ENCODE measurements around the gene LSMEM2. TPM values are rescaled to one million over a fixed set of nuclear protein-coding genes. Genes with fewer than 3 reads are reported as not detected.
A peak's percentile ranks its signal among the peaks of the same experiment; 100 is the strongest.
"Not testable (repeated sequence)": the region's sequence is repeated elsewhere in the genome, so short reads cannot be mapped to it uniquely, and the experiment has no call there.

Gene LSMEM2
- polyA plus RNA-seq, 1 experiment: not detected

- no peaks in the 10 kb centered on the region for H3K27me3 ChIP-seq (ENCODE audit: control insufficient read depth, insufficient read depth, low read length)
- ChIA-PET POLR2A (no interaction called here), CTCF (interaction anchor here (0.9 kb wide), 1 partner anchor 45 kb away, joined by 3 read pairs; no protein-coding TSS in a partner anchor)
- DNase-seq (ENCODE audit: low read depth): no peak
- TF ChIP-seq, protein P1, sequence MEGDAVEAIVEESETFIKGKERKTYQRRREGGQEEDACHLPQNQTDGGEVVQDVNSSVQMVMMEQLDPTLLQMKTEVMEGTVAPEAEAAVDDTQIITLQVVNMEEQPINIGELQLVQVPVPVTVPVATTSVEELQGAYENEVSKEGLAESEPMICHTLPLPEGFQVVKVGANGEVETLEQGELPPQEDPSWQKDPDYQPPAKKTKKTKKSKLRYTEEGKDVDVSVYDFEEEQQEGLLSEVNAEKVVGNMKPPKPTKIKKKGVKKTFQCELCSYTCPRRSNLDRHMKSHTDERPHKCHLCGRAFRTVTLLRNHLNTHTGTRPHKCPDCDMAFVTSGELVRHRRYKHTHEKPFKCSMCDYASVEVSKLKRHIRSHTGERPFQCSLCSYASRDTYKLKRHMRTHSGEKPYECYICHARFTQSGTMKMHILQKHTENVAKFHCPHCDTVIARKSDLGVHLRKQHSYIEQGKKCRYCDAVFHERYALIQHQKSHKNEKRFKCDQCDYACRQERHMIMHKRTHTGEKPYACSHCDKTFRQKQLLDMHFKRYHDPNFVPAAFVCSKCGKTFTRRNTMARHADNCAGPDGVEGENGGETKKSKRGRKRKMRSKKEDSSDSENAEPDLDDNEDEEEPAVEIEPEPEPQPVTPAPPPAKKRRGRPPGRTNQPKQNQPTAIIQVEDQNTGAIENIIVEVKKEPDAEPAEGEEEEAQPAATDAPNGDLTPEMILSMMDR (IDR thresholded peaks at IDR 0.05; ENCODE audit: insufficient read depth, low read depth, low read length): no peak
- H3K4me3 ChIP-seq (ENCODE audit: low read depth, low read length): no peak overlapping the region
- H3K36me3 ChIP-seq (ENCODE audit: control insufficient read depth, insufficient read depth, low read length): no peaks in the 10 kb centered on the region
These were observed 23.5 kb downstream of the LSMEM2 start for GRCh38 chr3:50302095-50303012.

DNA sequence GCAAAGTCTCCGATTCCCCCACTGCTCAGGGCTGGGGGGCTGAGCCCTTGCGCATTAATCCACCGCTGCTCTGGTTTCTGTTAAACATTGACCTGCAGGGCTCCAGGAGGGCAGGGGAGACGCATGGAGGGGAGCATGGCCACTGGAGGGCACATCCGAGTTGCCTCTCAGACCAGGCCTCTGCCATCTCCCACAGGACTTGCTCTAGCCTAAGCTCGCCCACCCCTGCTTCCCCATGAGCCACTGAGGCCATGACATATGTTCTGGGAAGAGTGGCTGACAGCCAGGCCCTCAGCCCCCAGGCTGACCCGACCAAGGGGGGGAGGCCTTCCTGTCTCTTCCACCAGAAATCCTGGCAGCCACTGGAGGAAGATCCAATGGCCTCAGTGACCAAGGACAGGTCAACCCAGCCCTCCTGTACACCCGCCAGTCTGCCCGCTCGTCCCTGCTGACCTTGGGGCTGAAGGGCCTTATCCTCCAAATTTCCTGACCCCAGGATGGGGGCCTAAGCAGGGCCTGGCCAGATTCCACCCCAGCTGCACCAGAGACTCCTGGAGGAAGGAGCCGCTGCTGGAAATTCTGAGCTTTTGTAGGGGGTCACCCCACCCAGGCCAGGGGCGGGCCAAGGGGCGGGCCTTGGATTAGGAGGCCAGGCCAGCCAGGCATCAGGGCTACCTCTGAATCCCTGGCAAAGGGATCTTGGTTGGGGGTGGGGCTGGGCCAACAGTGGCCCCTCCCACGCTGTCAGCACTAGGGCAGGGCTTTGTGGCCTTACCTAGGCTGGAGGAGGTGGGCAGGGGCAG lies 24.3 kb downstream of the LSMEM2 start, which contains the start of gene HYAL1:
Gene HYAL1 (minus strand): TSS at position 562 of the 803 bp plus-strand sequence. CDS start 618 bp downstream, outside the sequence.
- Histone ChIP-seq H3K36me3 (ENCODE audit: control insufficient read depth, insufficient read depth, low read length) (no peaks in the 10 kb centered on the region), H3K27me3 (ENCODE audit: control insufficient read depth, insufficient read depth, low read length) (no peaks in the 10 kb centered on the region), H3K4me3 (ENCODE audit: low read depth, low read length) (no peak within 1 kb of the TSS)
- DNase-seq (ENCODE audit: low read depth): no peak
- POLR2A ChIA-PET: no interaction called here
- CTCF ChIA-PET: no interaction called here
- TF ChIP-seq, protein P1 (IDR thresholded peaks at IDR 0.05; ENCODE audit: insufficient read depth, low read depth, low read length): peak; percentile 14; the same call in 1 of the 2 replicates

- Histone ChIP-seq H3K36me3 (ENCODE audit: control insufficient read depth, insufficient read depth, low read length) (no peaks in the 10 kb centered on the region), H3K4me3 (ENCODE audit: low read depth, low read length) (no peak overlapping the region), H3K27me3 (ENCODE audit: control insufficient read depth, insufficient read depth, low read length) (no peaks in the 10 kb centered on the region)
- DNase-seq (ENCODE audit: low read depth): no peak
- ChIA-PET POLR2A (no interaction called here), CTCF (interaction anchor here (0.6 to 1.1 kb wide), 5 partner anchors 20 to 184 kb away, joined by 3 to 4 read pairs (median 3); no protein-coding TSS in a partner anchor)
- TF ChIP-seq, protein P1 (IDR thresholded peaks at IDR 0.05; ENCODE audit: insufficient read depth, low read depth, low read length): no peak
These were observed 25.7 kb downstream of the LSMEM2 start for GRCh38 chr3:50304601-50305000.

GRCh38 chr3:50312041-50312440 lies 33.2 kb downstream of the LSMEM2 start:
- H3K36me3 ChIP-seq (ENCODE audit: control insufficient read depth, insufficient read depth, low read length); H3K27me3 ChIP-seq (ENCODE audit: control insufficient read depth, insufficient read depth, low read length); H3K4me3 ChIP-seq (ENCODE audit: low read depth, low read length); CTCF ChIA-PET; POLR2A ChIA-PET; DNase-seq (ENCODE audit: low read depth): not testable (repeated sequence)

DNA sequence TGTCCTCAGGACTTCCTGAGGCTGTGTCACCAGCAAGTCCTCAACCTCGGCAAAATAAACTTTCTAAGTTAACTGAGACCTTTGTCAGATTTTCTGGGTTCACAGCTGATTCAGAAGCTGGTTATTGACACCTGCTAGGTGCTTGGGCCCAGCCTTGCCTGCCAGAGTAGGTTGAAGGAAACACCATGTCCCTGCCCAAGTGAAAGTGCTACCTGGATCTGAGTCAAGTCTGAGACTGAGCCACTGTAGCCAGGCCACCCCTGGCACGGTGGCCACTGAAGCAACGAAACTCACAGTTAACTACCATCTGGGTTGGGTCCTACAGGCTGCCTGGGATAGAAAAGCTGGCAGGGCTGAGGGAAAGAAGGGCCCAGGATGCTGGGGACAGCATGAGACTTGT lies 35.5 kb downstream of the LSMEM2 start:
- Histone ChIP-seq H3K36me3 (ENCODE audit: control insufficient read depth, insufficient read depth, low read length) (peaks cover 20% of the 10 kb centered on the region), H3K4me3 (ENCODE audit: low read depth, low read length) (no peak overlapping the region), H3K27me3 (ENCODE audit: control insufficient read depth, insufficient read depth, low read length) (no peaks in the 10 kb centered on the region)
- no peak for DNase-seq (ENCODE audit: low read depth)
- POLR2A ChIA-PET: no interaction called here
- TF ChIP-seq, protein P1 (IDR thresholded peaks at IDR 0.05; ENCODE audit: insufficient read depth, low read depth, low read length): no peak
- CTCF ChIA-PET: interaction anchor here (0.9 to 3.0 kb wide), 2 partner anchors 10 to 15 kb away, joined by 3 to 15 read pairs; partner anchors contain the start of genes HYAL2, HYAL3 and NAA80
